ENCODE data around the gene ITPRID2. TPM values are rescaled to one million over a fixed set of nuclear protein-coding genes. Genes with fewer than 3 reads are reported as not detected.

Gene ITPRID2
- total and polyA plus RNA-seq, 2 of the 13 experiments (the other 11 are each of a cell fraction or from before 2014, with no cell fraction given) = 44.8 to 62.3 TPM

DNA sequence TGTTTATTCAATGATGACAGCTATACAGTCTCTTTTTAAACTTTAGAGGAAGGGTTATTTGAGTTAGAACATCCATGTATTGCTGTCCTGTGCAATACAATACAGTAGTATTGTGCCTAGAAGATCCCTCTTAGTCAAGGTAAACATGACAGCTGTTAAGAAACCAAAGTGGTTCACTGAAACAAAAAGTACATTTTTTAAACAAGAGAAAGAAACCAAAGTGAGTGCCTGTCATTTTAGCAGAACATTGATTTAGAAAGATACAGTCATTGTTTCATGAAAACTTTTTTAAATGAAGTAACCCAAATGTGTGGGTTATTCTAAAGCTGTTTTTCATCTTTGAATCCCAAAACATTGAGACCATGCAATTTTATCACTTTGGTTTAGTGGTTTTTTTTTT, 15.5 kb downstream of the ITPRID2 start (continued):
- TF ChIP-seq, protein P1, sequence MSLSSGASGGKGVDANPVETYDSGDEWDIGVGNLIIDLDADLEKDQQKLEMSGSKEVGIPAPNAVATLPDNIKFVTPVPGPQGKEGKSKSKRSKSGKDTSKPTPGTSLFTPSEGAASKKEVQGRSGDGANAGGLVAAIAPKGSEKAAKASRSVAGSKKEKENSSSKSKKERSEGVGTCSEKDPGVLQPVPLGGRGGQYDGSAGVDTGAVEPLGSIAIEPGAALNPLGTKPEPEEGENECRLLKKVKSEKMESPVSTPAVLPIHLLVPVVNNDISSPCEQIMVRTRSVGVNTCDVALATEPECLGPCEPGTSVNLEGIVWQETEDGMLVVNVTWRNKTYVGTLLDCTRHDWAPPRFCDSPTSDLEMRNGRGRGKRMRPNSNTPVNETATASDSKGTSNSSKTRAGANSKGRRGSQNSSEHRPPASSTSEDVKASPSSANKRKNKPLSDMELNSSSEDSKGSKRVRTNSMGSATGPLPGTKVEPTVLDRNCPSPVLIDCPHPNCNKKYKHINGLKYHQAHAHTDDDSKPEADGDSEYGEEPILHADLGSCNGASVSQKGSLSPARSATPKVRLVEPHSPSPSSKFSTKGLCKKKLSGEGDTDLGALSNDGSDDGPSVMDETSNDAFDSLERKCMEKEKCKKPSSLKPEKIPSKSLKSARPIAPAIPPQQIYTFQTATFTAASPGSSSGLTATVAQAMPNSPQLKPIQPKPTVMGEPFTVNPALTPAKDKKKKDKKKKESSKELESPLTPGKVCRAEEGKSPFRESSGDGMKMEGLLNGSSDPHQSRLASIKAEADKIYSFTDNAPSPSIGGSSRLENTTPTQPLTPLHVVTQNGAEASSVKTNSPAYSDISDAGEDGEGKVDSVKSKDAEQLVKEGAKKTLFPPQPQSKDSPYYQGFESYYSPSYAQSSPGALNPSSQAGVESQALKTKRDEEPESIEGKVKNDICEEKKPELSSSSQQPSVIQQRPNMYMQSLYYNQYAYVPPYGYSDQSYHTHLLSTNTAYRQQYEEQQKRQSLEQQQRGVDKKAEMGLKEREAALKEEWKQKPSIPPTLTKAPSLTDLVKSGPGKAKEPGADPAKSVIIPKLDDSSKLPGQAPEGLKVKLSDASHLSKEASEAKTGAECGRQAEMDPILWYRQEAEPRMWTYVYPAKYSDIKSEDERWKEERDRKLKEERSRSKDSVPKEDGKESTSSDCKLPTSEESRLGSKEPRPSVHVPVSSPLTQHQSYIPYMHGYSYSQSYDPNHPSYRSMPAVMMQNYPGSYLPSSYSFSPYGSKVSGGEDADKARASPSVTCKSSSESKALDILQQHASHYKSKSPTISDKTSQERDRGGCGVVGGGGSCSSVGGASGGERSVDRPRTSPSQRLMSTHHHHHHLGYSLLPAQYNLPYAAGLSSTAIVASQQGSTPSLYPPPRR (CRISPR knock-in tag; IDR thresholded peaks at IDR 0.05; ENCODE audit: borderline replicate concordance) = no peak
- TF ChIP-seq, protein P2, sequence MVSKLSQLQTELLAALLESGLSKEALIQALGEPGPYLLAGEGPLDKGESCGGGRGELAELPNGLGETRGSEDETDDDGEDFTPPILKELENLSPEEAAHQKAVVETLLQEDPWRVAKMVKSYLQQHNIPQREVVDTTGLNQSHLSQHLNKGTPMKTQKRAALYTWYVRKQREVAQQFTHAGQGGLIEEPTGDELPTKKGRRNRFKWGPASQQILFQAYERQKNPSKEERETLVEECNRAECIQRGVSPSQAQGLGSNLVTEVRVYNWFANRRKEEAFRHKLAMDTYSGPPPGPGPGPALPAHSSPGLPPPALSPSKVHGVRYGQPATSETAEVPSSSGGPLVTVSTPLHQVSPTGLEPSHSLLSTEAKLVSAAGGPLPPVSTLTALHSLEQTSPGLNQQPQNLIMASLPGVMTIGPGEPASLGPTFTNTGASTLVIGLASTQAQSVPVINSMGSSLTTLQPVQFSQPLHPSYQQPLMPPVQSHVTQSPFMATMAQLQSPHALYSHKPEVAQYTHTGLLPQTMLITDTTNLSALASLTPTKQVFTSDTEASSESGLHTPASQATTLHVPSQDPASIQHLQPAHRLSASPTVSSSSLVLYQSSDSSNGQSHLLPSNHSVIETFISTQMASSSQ (IDR thresholded peaks at IDR 0.05; ENCODE audit: low read depth) = no peak
- TF ChIP-seq, protein P2 (CRISPR knock-in tag; IDR thresholded peaks at IDR 0.05; ENCODE audit: borderline replicate concordance) = no peak
- TF ChIP-seq SIX1 (CRISPR knock-in tag; IDR thresholded peaks at IDR 0.05; ENCODE audit: borderline replicate concordance) (peak; percentile 41; the same call in 1 of the 2 replicates), GFI1 (CRISPR knock-in tag; IDR thresholded peaks at IDR 0.05; ENCODE audit: borderline replicate concordance) (peak; percentile 85; the same call in 1 of the 2 replicates), RXRB (CRISPR knock-in tag; IDR thresholded peaks at IDR 0.05; ENCODE audit: borderline replicate concordance) (peak; percentile 52; the same call in 1 of the 2 replicates), ARNTL (CRISPR knock-in tag; IDR thresholded peaks at IDR 0.05) (no peak), HMG20A (CRISPR knock-in tag; IDR thresholded peaks at IDR 0.05; ENCODE audit: borderline replicate concordance) (peak; percentile 91; the same call in 1 of the 2 replicates), SMARCC2 (IDR thresholded peaks at IDR 0.05) (0 out of 2 replicates have a peak, but pooled peaks have one; percentile 31), FOXA1 (IDR thresholded peaks at IDR 0.05) (no peak), FOXA1 (CRISPR knock-in tag; IDR thresholded peaks at IDR 0.05) (peak; percentile 70), CREM (IDR thresholded peaks at IDR 0.05) (peak; percentile 41; the same call in 1 of the 2 replicates), CREM (CRISPR knock-in tag; IDR thresholded peaks at IDR 0.05) (no peak), FOXJ3 (CRISPR knock-in tag; IDR thresholded peaks at IDR 0.05; ENCODE audit: borderline replicate concordance) (0 out of 2 replicates have a peak, but pooled peaks have one; percentile 34)
- TF ChIP-seq, protein P3, sequence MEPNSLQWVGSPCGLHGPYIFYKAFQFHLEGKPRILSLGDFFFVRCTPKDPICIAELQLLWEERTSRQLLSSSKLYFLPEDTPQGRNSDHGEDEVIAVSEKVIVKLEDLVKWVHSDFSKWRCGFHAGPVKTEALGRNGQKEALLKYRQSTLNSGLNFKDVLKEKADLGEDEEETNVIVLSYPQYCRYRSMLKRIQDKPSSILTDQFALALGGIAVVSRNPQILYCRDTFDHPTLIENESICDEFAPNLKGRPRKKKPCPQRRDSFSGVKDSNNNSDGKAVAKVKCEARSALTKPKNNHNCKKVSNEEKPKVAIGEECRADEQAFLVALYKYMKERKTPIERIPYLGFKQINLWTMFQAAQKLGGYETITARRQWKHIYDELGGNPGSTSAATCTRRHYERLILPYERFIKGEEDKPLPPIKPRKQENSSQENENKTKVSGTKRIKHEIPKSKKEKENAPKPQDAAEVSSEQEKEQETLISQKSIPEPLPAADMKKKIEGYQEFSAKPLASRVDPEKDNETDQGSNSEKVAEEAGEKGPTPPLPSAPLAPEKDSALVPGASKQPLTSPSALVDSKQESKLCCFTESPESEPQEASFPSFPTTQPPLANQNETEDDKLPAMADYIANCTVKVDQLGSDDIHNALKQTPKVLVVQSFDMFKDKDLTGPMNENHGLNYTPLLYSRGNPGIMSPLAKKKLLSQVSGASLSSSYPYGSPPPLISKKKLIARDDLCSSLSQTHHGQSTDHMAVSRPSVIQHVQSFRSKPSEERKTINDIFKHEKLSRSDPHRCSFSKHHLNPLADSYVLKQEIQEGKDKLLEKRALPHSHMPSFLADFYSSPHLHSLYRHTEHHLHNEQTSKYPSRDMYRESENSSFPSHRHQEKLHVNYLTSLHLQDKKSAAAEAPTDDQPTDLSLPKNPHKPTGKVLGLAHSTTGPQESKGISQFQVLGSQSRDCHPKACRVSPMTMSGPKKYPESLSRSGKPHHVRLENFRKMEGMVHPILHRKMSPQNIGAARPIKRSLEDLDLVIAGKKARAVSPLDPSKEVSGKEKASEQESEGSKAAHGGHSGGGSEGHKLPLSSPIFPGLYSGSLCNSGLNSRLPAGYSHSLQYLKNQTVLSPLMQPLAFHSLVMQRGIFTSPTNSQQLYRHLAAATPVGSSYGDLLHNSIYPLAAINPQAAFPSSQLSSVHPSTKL (CRISPR knock-in tag; IDR thresholded peaks at IDR 0.05) = peak; percentile 82
